SK-N-MC (cell line): ENCODE data around the gene TRMO.

Experiments
- EZH2 ChIP-seq: fragments of 200-600 bp; sonication (generic); IDR thresholded peaks from one replicate; pipeline ENCODE4 v1.6.1; 2017; ENCODE audit warnings: antibody characterized with exemption
- FOXP2 ChIP-seq: optimal IDR thresholded peaks from 2 replicates; pipeline ENCODE3; 2011; ENCODE audit warnings: mild to moderate bottlenecking, moderate library complexity; ENCODE audit not compliant: insufficient read depth; ENCODE audit errors: extremely low read length, control extremely low read depth
- POLR2AphosphoS5 ChIP-seq: IDR thresholded peaks from 2 replicates; pipeline ENCODE4 v1.6.1; 2012; ENCODE audit warnings: mild to moderate bottlenecking, low read depth, low read length, borderline replicate concordance

DNA sequence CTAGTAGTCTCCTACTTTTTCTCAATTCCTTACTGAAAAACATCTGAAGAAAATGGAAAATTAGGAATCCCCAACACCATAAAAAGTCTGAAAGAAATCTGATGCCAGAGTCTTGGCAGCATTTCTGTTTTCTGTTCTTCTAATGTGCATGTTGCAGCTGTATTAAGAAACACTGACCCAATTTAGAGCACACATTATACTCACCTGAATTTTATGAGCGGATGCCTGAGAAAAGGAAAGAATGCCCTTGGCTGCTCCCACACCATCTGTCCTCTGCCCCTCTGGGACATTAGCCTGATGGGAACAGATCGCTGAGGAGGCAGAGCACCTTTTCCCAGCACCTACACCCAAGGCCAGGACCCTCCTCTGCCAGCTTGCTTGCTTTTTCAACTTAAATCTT is 46.7 kb upstream of the TRMO start:
- TF ChIP-seq POLR2AphosphoS5 = no peak
- TF ChIP-seq EZH2 = no peak
- no peak for TF ChIP-seq FOXP2
